Hepatocyte (in vitro differentiated cells): ENCODE results near the gene IL36RN. TPM values are rescaled to one million over a fixed set of nuclear protein-coding genes. Genes with fewer than 3 reads are reported as not detected.

Experiments used
- DNase-seq: peaks from one replicate; pipeline ENCODE4 v3.0.0-alpha.2; 2016; ENCODE audit warnings: low spot score
- H2AFZ ChIP-seq: fragments of 200-600 bp; sonication (generic); 2 replicates; pipeline ENCODE4 v1.6.0; 2016; ENCODE audit warnings: antibody characterized with exemption, mild to moderate bottlenecking
- H3K27ac ChIP-seq: fragments of 200-600 bp; sonication (generic); 2 replicates; pipeline ENCODE4 v1.5.1; 2016; ENCODE audit warnings: mild to moderate bottlenecking
- H3K27me3 ChIP-seq: fragments of 200-600 bp; sonication (generic); 2 replicates; pipeline ENCODE4 v1.6.1; 2016
- H3K36me3 ChIP-seq: fragments of 200-600 bp; sonication (generic); replicated peaks from 2 replicates; pipeline ENCODE4 v1.5.1; 2016; ENCODE audit warnings: low read depth; ENCODE audit not compliant: insufficient read depth
- H3K4me1 ChIP-seq: fragments of 200-600 bp; sonication (generic); 2 replicates; pipeline ENCODE4 v1.5.1; 2016; ENCODE audit warnings: mild to moderate bottlenecking, moderate library complexity; ENCODE audit not compliant: insufficient read depth
- H3K4me2 ChIP-seq: fragments of 200-600 bp; sonication (generic); 2 replicates; pipeline ENCODE4 v1.6.0; 2016
- H3K4me3 ChIP-seq: fragments of 200-600 bp; sonication (generic); 2 replicates; pipeline ENCODE4 v1.5.1; 2016; ENCODE audit warnings: mild to moderate bottlenecking
- H3K79me2 ChIP-seq: fragments of 200-600 bp; sonication (generic); 2 replicates; pipeline ENCODE4 v1.6.0; 2017; ENCODE audit warnings: mild to moderate bottlenecking
- H3K9me2 ChIP-seq: fragments of 200-600 bp; sonication (generic); replicated peaks from 2 replicates; pipeline ENCODE4 v1.6.0; 2017; ENCODE audit warnings: mild to moderate bottlenecking; ENCODE audit not compliant: insufficient read depth
- H3K9me3 ChIP-seq: fragments of 200-600 bp; sonication (generic); 2 replicates; pipeline ENCODE4 v1.5.1; 2016; ENCODE audit warnings: low read depth, mild to moderate bottlenecking
- H4K20me1 ChIP-seq: fragments of 200-600 bp; sonication (generic); 2 replicates; pipeline ENCODE4 v1.6.0; 2016; ENCODE audit warnings: mild to moderate bottlenecking; ENCODE audit not compliant: insufficient read depth, poor library complexity, severe bottlenecking
- CTCF ChIP-seq: fragments of 200-600 bp; sonication (generic); IDR thresholded peaks from 2 replicates; pipeline ENCODE4 v1.5.1; 2016; ENCODE audit warnings: antibody characterized with exemption, mild to moderate bottlenecking; ENCODE audit not compliant: poor library complexity
- EZH2 ChIP-seq: fragments of 200-600 bp; sonication (generic); IDR thresholded peaks from 2 replicates; pipeline ENCODE4 v1.6.1; 2016; ENCODE audit warnings: antibody characterized with exemption, mild to moderate bottlenecking, borderline replicate concordance
- EZH2phosphoT487 ChIP-seq: fragments of 200-600 bp; sonication (generic); IDR thresholded peaks from one replicate; pipeline ENCODE4 v1.6.1; 2018; ENCODE audit warnings: antibody characterized with exemption, mild to moderate bottlenecking, low read depth, moderate library complexity; ENCODE audit not compliant: unreplicated experiment, severe bottlenecking
- WGBS: methylation state at CpG from one replicate; pipeline ENCODE4 v1.1.6; 2016; ENCODE audit warnings: low lambda C conversion rate; ENCODE audit errors: missing lambda C conversion rate; 5-methylcytosine and 5-hydroxymethylcytosine counted together
- polyA plus RNA-seq: library from polyadenylated mRNA; unstranded; fragments of >200 nt; fragmentation: Nextera tagmentation; extraction: Ambion mirVana; gene quantifications from 2 replicates; pipeline ENCODE4 v1.2.1, GENCODE V29; 2016
- total RNA-seq: library from RNA; depleted of rRNA; stranded (reverse); fragments of >200 nt; gene quantifications from 2 replicates; pipeline ENCODE4 v1.2.3, GENCODE V29; 2014

The IL36RN gene
- total and polyA plus RNA-seq, 2 experiments from 2014 or later: 0.23 to 0.63 TPM

DNA sequence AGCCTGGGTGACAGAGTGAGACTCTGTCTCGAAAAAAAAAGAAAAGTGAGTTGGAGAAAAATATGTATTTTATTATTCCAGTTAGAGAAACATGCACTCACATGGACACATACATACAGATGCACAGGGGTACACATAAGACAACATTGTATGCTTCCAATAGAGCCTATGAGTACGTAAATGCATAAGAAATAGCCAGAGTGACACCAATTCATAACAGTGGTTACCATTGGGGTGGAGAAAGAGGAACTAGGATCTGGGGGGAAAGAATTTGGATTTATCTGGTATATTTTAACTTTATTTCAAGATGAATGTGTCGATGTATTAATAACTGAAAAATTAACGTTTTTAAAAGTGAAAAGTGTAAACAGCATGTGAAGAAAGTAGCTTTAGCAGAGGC lies 37.7 kb upstream of the IL36RN start:
- no peak for TF ChIP-seq EZH2
- TF ChIP-seq EZH2phosphoT487: no peak
- no peak for TF ChIP-seq CTCF

GRCh38 chr2:113024764-113025163 lies 34.2 kb upstream of the IL36RN start:
- 98% methylated on average over 2 of the region's 2 CpGs for WGBS
- Histone ChIP-seq H3K79me2 (no peaks in the 10 kb centered on the region), H3K27ac (no peak overlapping the region), H3K4me3 (no peak overlapping the region), H3K9me2 (no peaks in the 10 kb centered on the region), H2AFZ (no peak overlapping the region), H3K4me2 (no peak overlapping the region), H3K36me3 (no peaks in the 10 kb centered on the region), H3K27me3 (peaks cover 34% of the 10 kb centered on the region), H3K9me3 (no peaks in the 10 kb centered on the region), H3K4me1 (no peaks in the 10 kb centered on the region), H4K20me1 (no peaks in the 10 kb centered on the region)
- DNase-seq: no peak
- TF ChIP-seq EZH2 (no peak), CTCF (no peak), EZH2phosphoT487 (no peak)

More for the DNA sequence above, 37.7 kb upstream of the IL36RN start:
- Histone ChIP-seq H3K9me3 (no peaks in the 10 kb centered on the region), H3K27ac (no peak overlapping the region), H2AFZ (no peak overlapping the region), H3K27me3 (peaks cover 18% of the 10 kb centered on the region), H3K9me2 (no peaks in the 10 kb centered on the region), H3K36me3 (no peaks in the 10 kb centered on the region), H3K4me2 (no peak overlapping the region), H3K4me3 (no peak overlapping the region), H3K79me2 (no peaks in the 10 kb centered on the region), H3K4me1 (no peaks in the 10 kb centered on the region), H4K20me1 (no peaks in the 10 kb centered on the region)
- 68% methylated on average over 4 of the region's 4 CpGs for WGBS
- no peak for DNase-seq

DNA sequence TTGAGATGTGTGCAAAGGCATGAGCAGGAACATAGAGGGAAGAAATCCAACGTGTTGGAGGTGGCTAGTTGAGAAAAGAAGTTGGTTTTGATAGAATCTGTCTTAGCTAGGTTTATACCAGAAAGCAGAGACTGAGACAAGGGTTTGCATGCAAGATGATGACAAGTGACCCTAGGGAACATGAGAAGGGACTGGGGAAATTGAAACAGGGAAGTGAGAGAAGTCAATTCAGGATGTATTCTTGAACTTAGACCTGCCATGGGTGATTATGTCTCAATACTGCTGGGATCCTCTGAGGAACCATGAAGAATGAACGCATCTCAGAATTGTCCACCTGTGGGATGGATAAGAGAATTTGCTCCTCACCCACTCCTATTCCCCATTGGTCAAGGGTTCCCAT lies 33.3 kb upstream of the IL36RN start:
- H3K36me3 ChIP-seq: no peaks in the 10 kb centered on the region
- no peak overlapping the region for H3K4me2 ChIP-seq
- TF ChIP-seq CTCF: no peak
- TF ChIP-seq EZH2phosphoT487: no peak
- TF ChIP-seq EZH2: no peak
- no peak overlapping the region for H2AFZ ChIP-seq
- no peaks in the 10 kb centered on the region for H3K4me1 ChIP-seq
- 61% methylated on average over 2 of the region's 2 CpGs for WGBS
- no peak overlapping the region for H3K27ac ChIP-seq
- H3K9me2 ChIP-seq: no peaks in the 10 kb centered on the region
- DNase-seq: no peak
- H4K20me1 ChIP-seq: no peaks in the 10 kb centered on the region
- no peaks in the 10 kb centered on the region for H3K79me2 ChIP-seq
- peaks cover 34% of the 10 kb centered on the region for H3K27me3 ChIP-seq
- H3K9me3 ChIP-seq: no peaks in the 10 kb centered on the region
- H3K4me3 ChIP-seq: no peak overlapping the region

GRCh38 chr2:113027691-113028090 lies 31.3 kb upstream of the IL36RN start:
- Histone ChIP-seq H3K9me3 (no peaks in the 10 kb centered on the region), H3K9me2 (no peaks in the 10 kb centered on the region), H2AFZ (no peak overlapping the region), H3K4me3 (no peak overlapping the region), H3K27ac (no peak overlapping the region), H4K20me1 (no peaks in the 10 kb centered on the region), H3K27me3 (peaks cover 34% of the 10 kb centered on the region), H3K79me2 (no peaks in the 10 kb centered on the region), H3K36me3 (no peaks in the 10 kb centered on the region), H3K4me2 (no peak overlapping the region), H3K4me1 (no peaks in the 10 kb centered on the region)
- DNase-seq: no peak
- TF ChIP-seq CTCF (no peak), EZH2 (no peak), EZH2phosphoT487 (no peak)
- WGBS: 76% methylated on average over 2 of the region's 2 CpGs
